ENCODE results near the gene PIP4K2A.

PIP4K2A gene

DNA sequence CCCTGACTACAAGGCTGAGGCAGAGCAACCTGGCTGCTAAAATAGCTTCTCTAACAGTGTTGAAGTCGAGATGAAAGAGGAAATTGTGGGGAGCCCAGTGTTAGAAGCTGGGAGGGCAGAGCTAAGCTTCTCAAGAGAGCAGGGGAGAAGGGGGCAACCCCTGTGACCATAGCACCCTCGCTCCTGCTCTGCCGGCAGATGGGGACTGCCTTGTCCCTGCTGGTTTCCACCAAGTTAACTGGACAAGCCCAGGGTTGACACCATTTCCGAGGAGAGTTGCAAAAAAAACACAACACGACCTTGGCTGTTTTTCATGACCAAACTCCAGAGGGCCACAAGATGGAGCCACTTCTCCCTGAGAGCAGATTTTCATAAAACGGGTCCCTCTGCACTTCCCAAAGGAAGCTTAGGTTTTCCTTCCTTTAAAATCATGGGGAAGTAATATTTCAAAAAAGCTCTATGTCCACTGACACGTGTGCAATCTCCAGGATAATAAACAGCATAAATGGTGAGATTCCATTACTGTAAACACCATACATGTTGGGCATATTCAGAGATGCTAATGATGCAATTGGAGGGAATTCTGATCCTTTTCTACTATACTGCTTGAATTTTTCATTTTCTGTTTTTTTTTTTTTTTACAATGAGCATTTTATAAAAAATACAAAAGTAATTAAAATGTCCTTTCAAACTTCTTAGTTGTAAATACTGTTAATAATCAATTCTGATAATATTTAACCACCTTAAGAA, 140.4 kb downstream of the PIP4K2A start:
- peak overlapping the region; percentile 19; the same call in 1 of the 2 replicates for H3K27ac ChIP-seq

DNA sequence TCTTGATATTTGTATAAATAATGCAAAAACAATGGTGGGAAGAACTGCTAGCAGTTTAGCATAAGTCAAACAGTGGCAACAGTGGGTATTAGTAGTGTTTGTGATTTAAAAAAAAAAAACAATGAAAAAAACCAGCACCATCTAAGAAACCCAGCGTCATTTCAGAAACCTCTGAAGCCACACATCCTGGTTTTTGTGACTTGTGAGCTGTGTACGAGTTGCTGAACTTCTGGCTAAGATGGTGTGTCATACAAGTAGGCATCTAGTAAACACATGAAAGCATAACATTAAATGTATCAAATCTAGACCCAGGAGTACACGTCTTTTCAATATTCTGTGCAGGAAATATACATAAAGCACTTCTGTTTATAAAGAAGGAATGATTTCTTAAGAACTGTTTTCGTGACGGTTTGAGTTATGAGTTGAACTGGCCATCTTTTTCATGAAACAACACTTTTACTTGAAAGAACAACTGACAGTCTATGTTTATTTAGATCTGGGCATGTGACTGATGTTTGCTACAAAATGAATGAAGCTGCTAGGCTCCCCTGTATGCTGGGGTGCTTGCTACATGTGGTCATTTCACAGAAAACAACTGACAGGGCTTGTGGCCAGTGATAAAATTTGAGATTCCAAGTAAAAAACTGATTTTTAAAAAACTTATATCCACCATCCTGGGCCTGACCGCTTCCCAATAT, 143.5 kb downstream of the PIP4K2A start:
- TF ChIP-seq, protein P1, sequence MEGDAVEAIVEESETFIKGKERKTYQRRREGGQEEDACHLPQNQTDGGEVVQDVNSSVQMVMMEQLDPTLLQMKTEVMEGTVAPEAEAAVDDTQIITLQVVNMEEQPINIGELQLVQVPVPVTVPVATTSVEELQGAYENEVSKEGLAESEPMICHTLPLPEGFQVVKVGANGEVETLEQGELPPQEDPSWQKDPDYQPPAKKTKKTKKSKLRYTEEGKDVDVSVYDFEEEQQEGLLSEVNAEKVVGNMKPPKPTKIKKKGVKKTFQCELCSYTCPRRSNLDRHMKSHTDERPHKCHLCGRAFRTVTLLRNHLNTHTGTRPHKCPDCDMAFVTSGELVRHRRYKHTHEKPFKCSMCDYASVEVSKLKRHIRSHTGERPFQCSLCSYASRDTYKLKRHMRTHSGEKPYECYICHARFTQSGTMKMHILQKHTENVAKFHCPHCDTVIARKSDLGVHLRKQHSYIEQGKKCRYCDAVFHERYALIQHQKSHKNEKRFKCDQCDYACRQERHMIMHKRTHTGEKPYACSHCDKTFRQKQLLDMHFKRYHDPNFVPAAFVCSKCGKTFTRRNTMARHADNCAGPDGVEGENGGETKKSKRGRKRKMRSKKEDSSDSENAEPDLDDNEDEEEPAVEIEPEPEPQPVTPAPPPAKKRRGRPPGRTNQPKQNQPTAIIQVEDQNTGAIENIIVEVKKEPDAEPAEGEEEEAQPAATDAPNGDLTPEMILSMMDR (conservative IDR thresholded peaks at IDR 0.05): no peak
- no peak overlapping the region for H3K27ac ChIP-seq

More for the DNA sequence above, 140.4 kb downstream of the PIP4K2A start:
- TF ChIP-seq, protein P1 (conservative IDR thresholded peaks at IDR 0.05): peak; percentile 82
- no peak for TF ChIP-seq ZFX (IDR thresholded peaks at IDR 0.05)

DNA sequence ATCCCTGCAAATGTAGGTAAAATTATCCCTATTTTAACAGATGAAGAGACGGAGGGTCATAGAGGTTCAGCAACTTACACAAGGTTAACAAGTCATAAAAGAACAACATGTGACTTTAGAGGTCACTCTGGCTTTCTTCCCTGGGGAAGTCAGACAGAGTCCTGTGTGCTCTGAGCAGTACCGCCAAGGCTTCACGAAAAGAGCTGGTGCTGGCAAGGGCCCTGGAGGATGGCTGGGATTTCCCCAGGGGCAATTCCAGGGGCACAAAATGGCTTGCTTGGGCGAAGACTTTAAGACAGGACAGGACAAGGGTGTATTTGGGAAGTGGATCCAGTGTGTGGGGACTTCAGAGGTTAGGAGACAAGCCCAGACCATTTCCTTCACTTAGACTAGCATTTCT, 144.1 kb downstream of the PIP4K2A start:
- TF ChIP-seq ZFX (IDR thresholded peaks at IDR 0.05): no peak
- TF ChIP-seq, protein P1 (conservative IDR thresholded peaks at IDR 0.05): no peak
- no peak overlapping the region; the same call in 1 of the 2 replicates for H3K27ac ChIP-seq

DNA sequence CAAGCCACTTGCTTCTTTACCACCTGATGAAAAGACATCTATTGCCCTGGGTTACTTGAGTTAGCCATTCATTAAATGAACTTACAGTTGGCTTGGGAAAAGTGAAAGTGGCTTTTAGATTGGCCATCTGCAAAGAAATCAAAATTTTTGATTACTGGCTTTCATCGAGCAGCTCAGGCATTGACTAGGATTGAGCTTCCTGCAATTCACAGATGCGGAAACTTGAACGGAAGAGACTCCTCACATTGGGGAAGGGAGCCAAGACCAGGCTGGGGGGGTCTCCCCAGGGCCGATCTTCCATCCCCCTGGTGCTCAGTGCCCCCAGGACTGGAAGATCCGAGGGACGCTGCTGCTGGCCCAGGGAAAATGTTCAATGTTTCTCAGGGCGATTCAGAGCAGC, 145.4 kb downstream of the PIP4K2A start:
- H3K27ac ChIP-seq: no peak overlapping the region
- no peak for TF ChIP-seq ZFX (IDR thresholded peaks at IDR 0.05)
- TF ChIP-seq, protein P1 (conservative IDR thresholded peaks at IDR 0.05): no peak

DNA sequence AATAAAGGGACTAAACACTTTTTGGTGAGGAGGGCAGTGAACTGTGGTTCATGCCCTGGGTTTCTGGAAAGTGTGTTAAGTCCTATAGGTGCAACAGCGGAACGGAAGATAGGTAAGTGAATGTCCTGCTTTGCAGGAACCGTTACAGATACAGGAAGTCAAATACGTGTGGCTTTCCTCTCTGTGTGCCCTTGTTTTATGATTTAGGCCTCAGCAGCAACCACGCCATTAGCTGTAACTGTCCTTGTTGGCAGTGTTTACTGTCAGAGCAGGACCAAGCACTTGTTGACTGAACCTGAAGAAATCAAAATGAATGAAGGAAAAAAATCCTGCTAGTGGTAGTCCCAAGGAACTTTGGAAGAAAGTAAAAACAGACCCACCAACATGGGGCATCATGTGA, 150.3 kb downstream of the PIP4K2A start:
- no peak overlapping the region for H3K27ac ChIP-seq
- TF ChIP-seq, protein P1 (conservative IDR thresholded peaks at IDR 0.05): no peak
- no peak for TF ChIP-seq ZFX (IDR thresholded peaks at IDR 0.05)

DNA sequence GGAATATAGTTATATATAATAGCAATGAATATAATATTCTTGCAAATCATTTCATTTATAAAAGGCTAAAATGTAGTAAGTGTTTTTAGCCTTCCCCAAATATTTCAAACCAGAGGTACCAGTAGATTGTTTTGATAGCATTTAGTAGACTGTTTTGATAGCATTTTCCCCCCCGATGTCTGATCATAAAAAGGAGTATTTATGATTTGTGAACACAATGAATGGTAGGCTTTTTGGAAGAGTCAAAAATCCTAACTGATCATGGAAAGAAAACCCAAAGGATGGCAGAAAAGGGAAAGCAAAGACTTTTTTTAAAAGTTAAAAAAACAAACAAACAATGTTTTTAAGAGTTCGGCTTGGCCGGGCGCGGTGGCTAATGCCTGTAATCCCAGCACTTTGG, 152.5 kb downstream of the PIP4K2A start:
- H3K27ac ChIP-seq: no peak overlapping the region
- TF ChIP-seq ZFX (IDR thresholded peaks at IDR 0.05): no peak
- TF ChIP-seq, protein P1 (conservative IDR thresholded peaks at IDR 0.05): no peak

DNA sequence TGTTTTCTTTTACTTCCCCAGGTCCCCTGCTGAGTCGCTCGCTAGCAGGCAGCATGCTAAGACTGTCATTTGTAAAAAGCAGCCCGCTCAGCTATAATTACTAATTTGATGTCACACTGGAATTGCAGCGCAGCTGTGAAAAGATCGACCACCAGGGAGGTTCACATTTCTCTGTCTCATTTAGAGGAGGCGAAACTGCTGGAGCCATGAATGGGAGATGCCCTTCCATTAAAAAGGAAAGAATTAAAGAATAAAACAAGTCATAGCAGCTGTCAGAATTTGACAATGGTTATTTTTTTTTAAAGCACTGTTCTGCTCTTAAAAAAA, 153.5 kb downstream of the PIP4K2A start:
- no peak overlapping the region for H3K27ac ChIP-seq
- no peak for TF ChIP-seq ZFX (IDR thresholded peaks at IDR 0.05)
- TF ChIP-seq, protein P1 (conservative IDR thresholded peaks at IDR 0.05): no peak
